IPS DF 4.7 (cell line): Measurements from ENCODE around the gene AGA.

Experiments
- DNase-seq: peaks from one replicate; pipeline ENCODE4 v3.0.0-alpha.2; 2013; ENCODE audit warnings: low spot score; ENCODE audit errors: extremely low read depth

The AGA gene

GRCh38 chr4:177391287-177391686 is 51.0 kb downstream of the AGA start:
- no peak for DNase-seq

GRCh38 chr4:177386278-177386815 is 55.9 kb downstream of the AGA start:
- DNase-seq: no peak

GRCh38 chr4:177385576-177386277 is 56.5 kb downstream of the AGA start:
- DNase-seq: no peak

GRCh38 chr4:177384856-177385397 is 57.3 kb downstream of the AGA start:
- DNase-seq: no peak

GRCh38 chr4:177381762-177382310 is 60.4 kb downstream of the AGA start:
- no peak for DNase-seq
